Stomach (tissue), 9 donors: ENCODE data around the gene ZNF350. TPM values are rescaled to one million over a fixed set of nuclear protein-coding genes. Genes with fewer than 3 reads are reported as not detected.
A peak's percentile ranks its signal among the peaks of the same experiment; 100 is the strongest.

ENCODE experiments used
- DNase-seq, 2 donors: peaks; one replicate each; pipeline versions ENCODE4 v3.0.0 to v3.0.0-alpha.2; 2013 to 2019
- H3K27ac ChIP-seq, 5 donors: fragments of 200-600 bp in 4 of 5; sonication (generic) in 4 of 5; one replicate each; pipeline ENCODE4 v1.5.1; 2013 to 2019; ENCODE audit warnings: mild to moderate bottlenecking in 1 of 5, moderate library complexity in 1 of 5
- H3K27me3 ChIP-seq, 3 donors: fragments of 200-600 bp; sonication (generic); one replicate each; pipeline ENCODE4 v1.5.1; 2017 to 2019; ENCODE audit warnings: mixed run types in 1 of 3
- H3K36me3 ChIP-seq, 4 donors: fragments of 200-600 bp; sonication (generic); 1 replicate in 3 of 4; 2 replicates in 1 of 4; pipeline ENCODE4 v1.5.1; 2016 to 2019
- H3K4me1 ChIP-seq, 4 donors: fragments of 200-600 bp; sonication (generic); one replicate each; pipeline ENCODE4 v1.5.1; 2016 to 2019
- H3K4me3 ChIP-seq, 4 donors: fragments of 200-600 bp; sonication (generic) in 3 of 4; one replicate each; pipeline ENCODE4 v1.5.1; 2016 to 2019; ENCODE audit warnings: mild to moderate bottlenecking in 1 of 4
- H3K9me3 ChIP-seq, 4 donors: fragments of 200-600 bp; sonication (generic); one replicate each; pipeline ENCODE4 v1.5.1; 2016 to 2019
- CTCF ChIP-seq, 7 experiments: fragments of 450-650 bp in 4 of 7; fragments of 200-600 bp in 3 of 7; sonication (generic) in 3 of 7; IDR thresholded peaks; one replicate each; pipeline ENCODE4 v1.5.1; 2016 to 2019; ENCODE audit warnings: antibody characterized with exemption in 7 of 7, control low read depth in 2 of 7, mild to moderate bottlenecking in 1 of 7
- EP300 ChIP-seq: sonication (generic); formaldehyde crosslinking; IDR thresholded peaks from one replicate; pipeline ENCODE4 v1.6.1; 2017; ENCODE audit warnings: antibody characterized with exemption
- POLR2A ChIP-seq, 4 donors: fragments of 450-650 bp; IDR thresholded peaks; one replicate each; pipeline ENCODE4 v1.6.1; 2016; ENCODE audit warnings: antibody characterized with exemption in 4 of 4, control low read depth in 2 of 4, mild to moderate bottlenecking in 1 of 4, moderate library complexity in 1 of 4
- POLR2AphosphoS5 ChIP-seq, 3 donors: sonication (generic); formaldehyde crosslinking; IDR thresholded peaks; one replicate each; pipeline ENCODE4 v1.6.1; 2016; ENCODE audit warnings: antibody characterized with exemption in 3 of 3
- WGBS, 5 donors: extraction: QIAGEN DNeasy Blood & Tissue Kit in 3 of 5; methylation state at CpG; one replicate each; pipeline versions ENCODE4 v1.1.5 to v1.1.7; 2013 to 2018; 5-methylcytosine and 5-hydroxymethylcytosine counted together
- intact Hi-C: fragments of 100-400 bp; cut with DNase I; formaldehyde crosslinking; loops from one replicate; pipeline ENCODE4 v1.15.1; 2023; ENCODE audit warnings: low total_unique reads
- polyA plus RNA-seq, 3 donors: library from polyadenylated mRNA; stranded (reverse); fragments of 200-250 nt; gene quantifications; one replicate each; pipeline ENCODE4 v1.2.3, GENCODE V29; 2013
- total RNA-seq, 5 donors: library from RNA; depleted of rRNA; stranded (reverse); fragments of >200 nt; gene quantifications; one replicate each; pipeline versions ENCODE4 v1.1.0 to v1.2.3, GENCODE V29; 2014 to 2016
- donor health status: healthy with polysubstance abuse.
- donor health status: Bipolar disorder and iron deficiency.
- donor health status: healthy.

ZNF350 gene
- total and polyA plus RNA-seq, 8 donors: 0.58 to 149 (median 9.8) TPM

DNA sequence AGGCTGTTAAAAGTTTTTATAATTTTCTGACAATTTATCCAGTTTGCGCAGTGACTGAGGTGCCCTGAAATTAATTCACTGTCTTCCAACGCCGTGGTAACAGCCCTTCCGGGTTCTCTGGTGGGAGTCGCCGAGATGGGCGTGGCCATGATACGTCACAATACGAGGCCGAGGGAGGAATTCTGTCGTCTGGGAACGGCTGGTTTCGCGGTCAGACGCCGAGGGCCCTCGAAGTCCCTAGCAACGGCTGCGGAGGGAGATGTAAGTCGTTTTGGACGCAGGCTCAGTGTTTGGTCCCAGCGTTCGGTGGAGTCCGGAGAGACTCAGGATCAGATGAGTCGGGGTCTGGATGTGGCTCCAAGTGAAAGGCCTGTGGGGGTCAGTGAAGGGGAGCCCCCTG is 37.7 kb downstream of the ZNF350 start:
- Histone ChIP-seq H3K9me3 (peaks cover 60 to 94% (median 86%) of the 10 kb centered on the region in 4 donors), H3K27ac (no peak overlapping the region), H3K4me1 (no peaks in the 10 kb centered on the region), H3K36me3 (peaks cover 16 to 20% (median 18%) of the 10 kb centered on the region in 4 donors), H3K4me3 (no peak overlapping the region), H3K27me3 (no peaks in the 10 kb centered on the region)
- 17 to 31% (median 19%) methylated on average over 25 of the region's 25 CpGs for WGBS, 5 donors
- TF ChIP-seq EP300 (no peak), POLR2AphosphoS5 (IDR thresholded peaks at IDR 0.05) (no peak), POLR2A (IDR thresholded peaks at IDR 0.05) (no peak), CTCF (IDR thresholded peaks at IDR 0.05) (no peak)
- DNase-seq: peak in 1 of 2 donors; percentile 71
- intact Hi-C loops: no loop called here

GRCh38 chr19:51946602-51947001 is 40.0 kb downstream of the ZNF350 start:
- TF ChIP-seq POLR2A (IDR thresholded peaks at IDR 0.05) (no peak), CTCF (IDR thresholded peaks at IDR 0.05) (no peak), EP300 (no peak), POLR2AphosphoS5 (IDR thresholded peaks at IDR 0.05) (no peak)
- H3K36me3 ChIP-seq: peaks cover 40 to 44% (median 42%) of the 10 kb centered on the region in 4 donors
- H3K27me3 ChIP-seq: no peaks in the 10 kb centered on the region
- H3K4me3 ChIP-seq: no peak overlapping the region
- DNase-seq: no peak
- peaks cover 81 to 100% (median 96%) of the 10 kb centered on the region in 4 donors for H3K9me3 ChIP-seq
- H3K4me1 ChIP-seq: no peaks in the 10 kb centered on the region
- WGBS, 5 donors: 86 to 97% (median 92%) methylated on average over 1 of the region's 1 CpG
- intact Hi-C loops: no loop called here
- H3K27ac ChIP-seq: no peak overlapping the region

- DNase-seq: no peak
- Histone ChIP-seq H3K36me3 (peaks cover 56 to 60% (median 58%) of the 10 kb centered on the region in 4 donors), H3K27ac (no peak overlapping the region), H3K27me3 (no peaks in the 10 kb centered on the region), H3K9me3 (peaks cover 91 to 100% (median 99%) of the 10 kb centered on the region in 4 donors), H3K4me1 (no peaks in the 10 kb centered on the region), H3K4me3 (no peak overlapping the region)
- intact Hi-C loops: no loop called here
- 92 to 99% (median 97%) methylated on average over 7 of the region's 7 CpGs for WGBS, 5 donors
- TF ChIP-seq POLR2A (IDR thresholded peaks at IDR 0.05) (no peak), POLR2AphosphoS5 (IDR thresholded peaks at IDR 0.05) (no peak)
These were observed 41.7 kb downstream of the ZNF350 start for GRCh38 chr19:51944798-51945552.

- Histone ChIP-seq H3K36me3 (peaks cover 80 to 100% (median 100%) of the 10 kb centered on the region in 4 donors), H3K9me3 (peaks cover 55 to 100% (median 83%) of the 10 kb centered on the region in 4 donors), H3K27me3 (no peaks in the 10 kb centered on the region), H3K4me1 (no peaks in the 10 kb centered on the region), H3K27ac (no peak overlapping the region), H3K4me3 (no peak overlapping the region)
- no peak for DNase-seq
- intact Hi-C loops: no loop called here
- no peak for TF ChIP-seq POLR2AphosphoS5 (IDR thresholded peaks at IDR 0.05)
- no peak for TF ChIP-seq POLR2A (IDR thresholded peaks at IDR 0.05)
- TF ChIP-seq EP300: no peak
- TF ChIP-seq CTCF (IDR thresholded peaks at IDR 0.05): no peak
- 94 to 99% (median 95%) methylated on average over 2 of the region's 2 CpGs for WGBS, 5 donors
These were observed 47.7 kb downstream of the ZNF350 start for GRCh38 chr19:51938936-51939335.

DNA sequence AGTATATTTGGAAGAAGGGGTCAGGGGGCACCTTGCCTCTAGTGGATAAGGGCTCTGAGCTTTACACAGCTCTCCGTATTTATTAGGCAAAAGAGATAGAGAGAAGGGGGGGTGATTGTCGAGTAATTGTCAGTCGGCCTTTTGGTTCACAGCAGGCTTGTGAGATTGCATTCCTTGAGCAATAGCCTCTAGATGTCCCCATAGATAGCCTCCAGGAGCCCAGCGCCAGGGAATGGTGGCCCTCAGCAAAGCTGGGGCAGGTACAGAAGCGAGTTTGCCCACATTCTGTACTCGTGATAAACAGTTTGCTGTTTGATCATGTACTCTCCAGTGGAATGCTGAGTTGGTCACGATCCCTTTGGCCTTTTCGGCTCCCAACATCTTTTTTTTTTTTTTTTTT is 54.7 kb downstream of the ZNF350 start:
- H3K4me3 ChIP-seq: no peak overlapping the region
- no peak overlapping the region for H3K27ac ChIP-seq
- peaks cover 0 to 70% (median 41%) of the 10 kb centered on the region in 4 donors for H3K9me3 ChIP-seq
- H3K4me1 ChIP-seq: peaks cover 0 to 13% (median 11%) of the 10 kb centered on the region in 4 donors
- H3K36me3 ChIP-seq: peaks cover 40 to 75% (median 74%) of the 10 kb centered on the region in 4 donors
- 83 to 94% (median 88%) methylated on average over 8 of the region's 8 CpGs for WGBS, 5 donors
- no peak for TF ChIP-seq EP300
- no peak for TF ChIP-seq CTCF (IDR thresholded peaks at IDR 0.05)
- TF ChIP-seq POLR2A (IDR thresholded peaks at IDR 0.05): no peak
- no peak for TF ChIP-seq POLR2AphosphoS5 (IDR thresholded peaks at IDR 0.05)
- no peak for DNase-seq
- no peaks in the 10 kb centered on the region for H3K27me3 ChIP-seq
- intact Hi-C loops: no loop called here
